Nephron (organoid): ENCODE measurements around the gene RBM15.
A peak's percentile ranks its signal among the peaks of the same experiment; 100 is the strongest.

Experiments used
- H3K27ac Mint-ChIP-seq, 3 experiments: 2 replicates each; pipeline ENCODE4 v1.8.0; 2020; ENCODE audit warnings: mixed read lengths in 3 of 3, mild to moderate bottlenecking in 2 of 3, moderate library complexity in 1 of 3
- H3K27me3 Mint-ChIP-seq: 2 replicates; pipeline ENCODE4 v1.8.0; 2021; ENCODE audit warnings: low read depth, mild to moderate bottlenecking, moderate library complexity, mixed read lengths
- H3K36me3 Mint-ChIP-seq: 2 replicates; pipeline ENCODE4 v1.8.0; 2020; ENCODE audit warnings: low read depth, mixed read lengths
- H3K4me1 Mint-ChIP-seq: 2 replicates; pipeline ENCODE4 v1.8.0; 2020; ENCODE audit warnings: mixed read lengths
- H3K4me3 Mint-ChIP-seq, 3 experiments: 2 replicates each; pipeline ENCODE4 v1.8.0; 2020; ENCODE audit warnings: mild to moderate bottlenecking in 3 of 3, mixed read lengths in 3 of 3, moderate library complexity in 2 of 3
- H3K9me3 Mint-ChIP-seq: 2 replicates; pipeline ENCODE4 v1.8.0; 2020; ENCODE audit warnings: mixed read lengths
- TF ChIP-seq, protein P1 (sequence below), 3 experiments: fragments of 200-600 bp; sonication (generic); IDR thresholded peaks; one replicate each; pipeline ENCODE4 v1.5.0; 2021; ENCODE audit warnings: antibody characterized with exemption in 3 of 3; ENCODE audit not compliant: unreplicated experiment in 3 of 3

Gene RBM15

GRCh38 chr1:110337704-110338308, 1.4 kb upstream of the RBM15 start:
- TF ChIP-seq, protein P1, sequence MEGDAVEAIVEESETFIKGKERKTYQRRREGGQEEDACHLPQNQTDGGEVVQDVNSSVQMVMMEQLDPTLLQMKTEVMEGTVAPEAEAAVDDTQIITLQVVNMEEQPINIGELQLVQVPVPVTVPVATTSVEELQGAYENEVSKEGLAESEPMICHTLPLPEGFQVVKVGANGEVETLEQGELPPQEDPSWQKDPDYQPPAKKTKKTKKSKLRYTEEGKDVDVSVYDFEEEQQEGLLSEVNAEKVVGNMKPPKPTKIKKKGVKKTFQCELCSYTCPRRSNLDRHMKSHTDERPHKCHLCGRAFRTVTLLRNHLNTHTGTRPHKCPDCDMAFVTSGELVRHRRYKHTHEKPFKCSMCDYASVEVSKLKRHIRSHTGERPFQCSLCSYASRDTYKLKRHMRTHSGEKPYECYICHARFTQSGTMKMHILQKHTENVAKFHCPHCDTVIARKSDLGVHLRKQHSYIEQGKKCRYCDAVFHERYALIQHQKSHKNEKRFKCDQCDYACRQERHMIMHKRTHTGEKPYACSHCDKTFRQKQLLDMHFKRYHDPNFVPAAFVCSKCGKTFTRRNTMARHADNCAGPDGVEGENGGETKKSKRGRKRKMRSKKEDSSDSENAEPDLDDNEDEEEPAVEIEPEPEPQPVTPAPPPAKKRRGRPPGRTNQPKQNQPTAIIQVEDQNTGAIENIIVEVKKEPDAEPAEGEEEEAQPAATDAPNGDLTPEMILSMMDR (IDR thresholded peaks at IDR 0.05; ENCODE audit: unreplicated experiment in 3 of 3), result no peak
- peak overlapping the region in 1 of 3 experiments; percentile 99 for H3K27ac Mint-ChIP-seq

DNA sequence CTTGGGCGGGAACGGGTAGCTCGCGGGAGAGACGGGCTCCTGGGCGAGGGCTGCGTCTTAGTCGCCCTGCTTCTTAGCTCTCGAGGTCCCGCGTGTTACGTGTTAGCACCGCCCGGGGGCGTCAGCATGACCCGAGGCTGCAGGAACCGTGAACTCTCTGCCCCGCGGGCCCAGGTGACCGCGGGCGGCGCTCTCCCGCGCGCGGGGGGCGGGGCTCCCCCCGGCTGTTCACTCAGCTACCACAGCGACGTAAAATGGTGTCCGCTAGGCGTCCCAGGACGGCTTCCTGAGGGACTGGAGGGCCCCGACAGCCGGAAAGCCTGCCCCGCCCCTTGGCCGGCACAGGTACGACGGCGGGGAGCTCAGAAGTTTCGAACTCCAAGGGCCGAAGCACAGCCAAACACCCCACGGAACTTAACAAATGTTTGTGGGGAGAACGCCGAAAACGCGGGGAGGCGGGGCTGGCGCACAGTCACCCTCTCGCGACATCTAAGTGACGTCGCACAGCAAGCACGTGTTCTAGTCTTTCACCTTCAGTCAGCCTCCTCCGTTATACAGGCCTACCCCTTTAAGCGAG, 780 bp upstream of the RBM15 start:
- H3K27me3 Mint-ChIP-seq, result peaks cover under 1% of the 10 kb centered on the region
- peaks cover 39% of the 10 kb centered on the region for H3K4me1 Mint-ChIP-seq
- peak overlapping the region in 1 of 3 experiments; percentile 99 for H3K27ac Mint-ChIP-seq
- H3K36me3 Mint-ChIP-seq, result peaks cover 31% of the 10 kb centered on the region
- TF ChIP-seq, protein P1 (IDR thresholded peaks at IDR 0.05; ENCODE audit: unreplicated experiment in 3 of 3), result peak; percentile 48 to 64 (median 64)
- H3K9me3 Mint-ChIP-seq, result no peaks in the 10 kb centered on the region
- no peak overlapping the region for H3K4me3 Mint-ChIP-seq

More at GRCh38 chr1:110337704-110338308, 1.4 kb upstream of the RBM15 start:
- Mint-ChIP-seq H3K27me3 (peaks cover 3% of the 10 kb centered on the region), H3K36me3 (peaks cover 25% of the 10 kb centered on the region), H3K4me3 (no peak overlapping the region), H3K4me1 (peaks cover 33% of the 10 kb centered on the region), H3K9me3 (no peaks in the 10 kb centered on the region)

DNA sequence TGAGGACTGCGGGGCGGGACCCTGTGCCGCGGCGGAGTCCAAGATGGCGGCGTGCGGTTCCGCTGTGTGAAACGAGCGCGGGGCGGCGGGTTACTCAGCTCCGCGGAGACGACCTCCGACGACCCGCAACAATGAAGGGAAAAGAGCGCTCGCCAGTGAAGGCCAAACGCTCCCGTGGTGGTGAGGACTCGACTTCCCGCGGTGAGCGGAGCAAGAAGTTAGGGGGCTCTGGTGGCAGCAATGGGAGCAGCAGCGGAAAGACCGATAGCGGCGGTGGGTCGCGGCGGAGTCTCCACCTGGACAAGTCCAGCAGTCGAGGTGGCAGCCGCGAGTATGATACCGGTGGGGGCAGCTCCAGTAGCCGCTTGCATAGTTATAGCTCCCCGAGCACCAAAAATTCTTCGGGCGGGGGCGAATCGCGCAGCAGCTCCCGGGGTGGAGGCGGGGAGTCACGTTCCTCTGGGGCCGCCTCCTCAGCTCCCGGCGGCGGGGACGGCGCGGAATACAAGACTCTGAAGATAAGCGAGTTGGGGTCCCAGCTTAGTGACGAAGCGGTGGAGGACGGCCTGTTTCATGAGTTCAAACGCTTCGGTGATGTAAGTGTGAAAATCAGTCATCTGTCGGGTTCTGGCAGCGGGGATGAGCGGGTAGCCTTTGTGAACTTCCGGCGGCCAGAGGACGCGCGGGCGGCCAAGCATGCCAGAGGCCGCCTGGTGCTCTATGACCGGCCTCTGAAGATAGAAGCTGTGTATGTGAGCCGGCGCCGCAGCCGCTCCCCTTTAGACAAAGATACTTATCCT, 430 bp downstream of the RBM15 start:
- Mint-ChIP-seq H3K9me3 (no peaks in the 10 kb centered on the region), H3K27me3 (no peaks in the 10 kb centered on the region), H3K4me3 (no peak overlapping the region), H3K27ac (no peak overlapping the region), H3K4me1 (peaks cover 50% of the 10 kb centered on the region), H3K36me3 (peaks cover 40% of the 10 kb centered on the region)
- TF ChIP-seq, protein P1 (IDR thresholded peaks at IDR 0.05; ENCODE audit: unreplicated experiment in 3 of 3), result peak; percentile 33 to 55 (median 48)

- Mint-ChIP-seq H3K36me3 (peaks cover 42% of the 10 kb centered on the region), H3K27ac (no peak overlapping the region), H3K27me3 (no peaks in the 10 kb centered on the region), H3K9me3 (no peaks in the 10 kb centered on the region), H3K4me3 (no peak overlapping the region), H3K4me1 (peaks cover 50% of the 10 kb centered on the region)
- TF ChIP-seq, protein P1 (IDR thresholded peaks at IDR 0.05; ENCODE audit: unreplicated experiment in 3 of 3), result no peak
These were observed 961 bp downstream of the RBM15 start for GRCh38 chr1:110340207-110340468.

GRCh38 chr1:110341146-110341871, 2.1 kb downstream of the RBM15 start:
- TF ChIP-seq, protein P1 (IDR thresholded peaks at IDR 0.05; ENCODE audit: unreplicated experiment in 3 of 3), result no peak

More at GRCh38 chr1:110341146-110341871, 2.1 kb downstream of the RBM15 start:
- no peak overlapping the region for H3K4me3 Mint-ChIP-seq
- H3K4me1 Mint-ChIP-seq, result peaks cover 62% of the 10 kb centered on the region
- no peaks in the 10 kb centered on the region for H3K27me3 Mint-ChIP-seq
- H3K27ac Mint-ChIP-seq, result no peak overlapping the region
- no peaks in the 10 kb centered on the region for H3K9me3 Mint-ChIP-seq
- peaks cover 52% of the 10 kb centered on the region for H3K36me3 Mint-ChIP-seq
